Breast epithelium (tissue), 3 donors: ENCODE results near the gene SGPP1.

ENCODE experiments used
- POLR2A ChIP-seq: fragments of 450-650 bp; IDR thresholded peaks from one replicate; pipeline ENCODE4 v1.6.1; 2016; ENCODE audit warnings: antibody characterized with exemption, mild to moderate bottlenecking, moderate library complexity
- TF ChIP-seq, protein P1 (sequence below), 3 donors: fragments of 450-650 bp; IDR thresholded peaks; one replicate each; pipeline ENCODE4 v1.5.1; 2016 to 2017; ENCODE audit warnings: antibody characterized with exemption in 3 of 3, mild to moderate bottlenecking in 3 of 3, moderate library complexity in 3 of 3

DNA sequence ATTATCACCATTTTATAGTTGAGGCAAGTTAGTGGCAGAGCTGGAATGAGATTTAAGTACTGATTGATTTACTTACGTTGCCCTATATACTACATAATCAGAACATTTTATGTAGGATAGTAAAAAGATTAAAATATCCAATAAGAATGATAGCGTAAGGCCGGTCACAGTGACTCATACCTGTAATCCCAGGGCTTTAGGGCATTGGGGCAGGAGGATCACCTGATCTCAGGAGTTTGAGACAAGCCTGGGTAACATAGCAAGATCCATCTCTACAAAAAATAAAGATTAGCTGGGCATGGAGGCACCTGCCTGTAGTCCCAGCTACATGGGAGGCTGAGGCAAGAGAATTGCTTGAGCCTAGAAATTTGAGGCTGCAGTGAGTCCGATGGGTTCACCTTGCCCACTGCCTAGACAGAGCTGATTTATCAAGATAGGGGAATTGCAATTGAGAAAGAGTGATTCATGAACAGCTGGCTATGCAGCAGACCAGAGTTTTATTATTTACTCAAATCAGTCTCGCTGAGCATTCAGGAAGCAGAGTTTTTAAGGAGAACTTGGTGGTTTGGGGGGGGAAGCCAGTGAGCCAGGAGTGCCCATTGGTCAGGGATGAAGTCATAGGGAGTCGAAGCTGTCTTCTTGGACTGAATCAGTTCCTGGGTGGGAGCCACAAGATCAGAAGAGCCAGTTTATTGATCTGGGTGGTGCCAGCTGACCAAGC lies 24.7 kb upstream of the SGPP1 start:
- TF ChIP-seq, protein P1, sequence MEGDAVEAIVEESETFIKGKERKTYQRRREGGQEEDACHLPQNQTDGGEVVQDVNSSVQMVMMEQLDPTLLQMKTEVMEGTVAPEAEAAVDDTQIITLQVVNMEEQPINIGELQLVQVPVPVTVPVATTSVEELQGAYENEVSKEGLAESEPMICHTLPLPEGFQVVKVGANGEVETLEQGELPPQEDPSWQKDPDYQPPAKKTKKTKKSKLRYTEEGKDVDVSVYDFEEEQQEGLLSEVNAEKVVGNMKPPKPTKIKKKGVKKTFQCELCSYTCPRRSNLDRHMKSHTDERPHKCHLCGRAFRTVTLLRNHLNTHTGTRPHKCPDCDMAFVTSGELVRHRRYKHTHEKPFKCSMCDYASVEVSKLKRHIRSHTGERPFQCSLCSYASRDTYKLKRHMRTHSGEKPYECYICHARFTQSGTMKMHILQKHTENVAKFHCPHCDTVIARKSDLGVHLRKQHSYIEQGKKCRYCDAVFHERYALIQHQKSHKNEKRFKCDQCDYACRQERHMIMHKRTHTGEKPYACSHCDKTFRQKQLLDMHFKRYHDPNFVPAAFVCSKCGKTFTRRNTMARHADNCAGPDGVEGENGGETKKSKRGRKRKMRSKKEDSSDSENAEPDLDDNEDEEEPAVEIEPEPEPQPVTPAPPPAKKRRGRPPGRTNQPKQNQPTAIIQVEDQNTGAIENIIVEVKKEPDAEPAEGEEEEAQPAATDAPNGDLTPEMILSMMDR (IDR thresholded peaks at IDR 0.05): no peak
- no peak for TF ChIP-seq POLR2A
